Activated CD4-positive, alpha-beta T cell treated with anti-CD3 and anti-CD28 coated beads for 4 hours (primary cell): ENCODE results near the gene FCSK.
A peak's percentile ranks its signal among the peaks of the same experiment; 100 is the strongest.
"Not testable (repeated sequence)": the region's sequence is repeated elsewhere in the genome, so short reads cannot be mapped to it uniquely, and the experiment has no call there.

Experiments used
- DNase-seq, 2 donors: peaks; one replicate each; pipeline ENCODE4 v3.0.0-alpha.2; 2020

FCSK gene

GRCh38 chr16:70432723-70433457 is 21.5 kb upstream of the FCSK start:
- no peak for DNase-seq

GRCh38 chr16:70433458-70434103 is 20.8 kb upstream of the FCSK start:
- no peak for DNase-seq

GRCh38 chr16:70434484-70435260 is 19.7 kb upstream of the FCSK start:
- DNase-seq: no peak

- DNase-seq: no peak
Measured at GRCh38 chr16:70437017-70437581, 17.3 kb upstream of the FCSK start.

GRCh38 chr16:70437582-70438557 is 16.5 kb upstream of the FCSK start:
- no peak for DNase-seq

- DNase-seq: no peak
Measured at GRCh38 chr16:70438585-70438968, 15.8 kb upstream of the FCSK start.

DNA sequence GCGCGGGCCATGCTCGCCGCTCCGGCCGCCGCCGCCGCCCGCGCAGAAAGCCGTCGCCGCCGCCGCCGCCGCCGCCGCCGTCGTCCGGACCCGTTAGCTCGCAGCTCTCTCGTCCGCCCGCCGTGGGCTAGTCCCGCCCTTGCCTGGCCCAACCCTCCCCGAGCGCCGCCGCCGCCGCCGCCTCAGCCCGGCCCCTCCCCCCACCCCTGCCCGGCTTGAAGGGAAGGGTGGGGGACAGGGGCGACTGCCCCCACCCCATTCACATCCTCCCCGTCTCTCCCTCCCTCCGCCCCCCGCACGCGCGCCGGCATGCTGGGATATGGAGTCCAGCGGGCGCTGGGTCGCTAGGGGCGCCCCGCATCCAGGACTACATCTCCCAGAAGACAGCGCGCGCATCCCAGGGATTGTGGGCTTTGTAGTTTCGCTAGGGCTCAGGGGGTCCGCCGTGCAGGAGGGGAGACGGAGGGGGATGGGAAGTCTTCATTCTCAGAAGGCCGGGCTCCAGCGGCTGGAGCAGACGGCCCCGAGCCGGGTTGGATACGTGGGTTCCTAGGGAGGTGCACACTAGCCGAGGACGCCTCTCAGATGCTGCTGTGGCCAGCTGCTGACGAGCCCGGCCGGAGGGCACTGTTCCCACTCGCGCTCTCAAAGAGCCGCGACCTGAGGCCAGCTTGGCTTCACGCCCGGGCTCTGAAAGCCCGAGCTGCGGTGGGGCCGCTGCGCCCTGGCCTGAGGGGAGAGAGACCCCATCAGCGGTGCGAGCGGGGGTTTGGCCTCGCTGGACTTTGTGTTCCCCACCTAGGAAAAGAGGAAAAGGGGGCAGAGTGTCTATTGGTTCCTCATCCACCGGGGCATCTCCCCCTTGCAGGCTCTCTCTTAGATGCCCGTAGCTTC is 15.2 kb upstream of the FCSK start, which contains the start of gene ST3GAL2:
Gene ST3GAL2 (minus strand): TSS at position 132 of the 894 bp plus-strand sequence. CDS start 40,570 bp downstream, outside the sequence.
- peak; percentile 91 to 93 for DNase-seq

GRCh38 chr16:70440009-70440692 is 14.2 kb upstream of the FCSK start:
- no peak for DNase-seq

DNA sequence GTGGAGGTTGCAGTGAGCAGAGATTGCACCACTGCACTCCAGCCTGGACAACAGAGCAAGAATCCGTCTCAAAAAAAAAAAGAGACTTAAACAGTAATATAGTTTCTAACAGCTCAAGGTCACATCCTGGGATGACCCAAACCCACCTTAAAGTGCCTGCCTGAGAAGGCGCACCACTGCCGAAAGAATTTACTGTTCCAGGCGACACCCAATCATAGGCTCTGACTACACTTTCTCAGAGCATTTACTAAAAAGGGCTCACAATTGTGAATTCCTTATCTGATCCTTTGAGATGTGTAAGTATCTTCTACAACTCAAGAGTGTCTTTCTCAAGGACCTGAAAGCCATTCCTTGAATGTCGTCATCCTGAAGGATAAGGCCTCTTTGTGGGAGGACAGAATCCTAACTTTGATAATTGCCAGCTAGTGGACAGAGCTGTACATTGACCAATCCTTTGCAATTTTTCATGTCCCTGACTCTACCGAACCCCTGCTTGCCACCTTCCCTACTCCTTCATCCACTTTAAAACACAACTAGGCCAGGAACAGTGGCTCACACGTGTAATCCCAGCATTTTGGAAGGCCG is 12.9 kb upstream of the FCSK start:
- no peak for DNase-seq

GRCh38 chr16:70442344-70442743 is 12.1 kb upstream of the FCSK start:
- no peak for DNase-seq

GRCh38 chr16:70444249-70445063 is 9.9 kb upstream of the FCSK start:
- DNase-seq: no peak

DNA sequence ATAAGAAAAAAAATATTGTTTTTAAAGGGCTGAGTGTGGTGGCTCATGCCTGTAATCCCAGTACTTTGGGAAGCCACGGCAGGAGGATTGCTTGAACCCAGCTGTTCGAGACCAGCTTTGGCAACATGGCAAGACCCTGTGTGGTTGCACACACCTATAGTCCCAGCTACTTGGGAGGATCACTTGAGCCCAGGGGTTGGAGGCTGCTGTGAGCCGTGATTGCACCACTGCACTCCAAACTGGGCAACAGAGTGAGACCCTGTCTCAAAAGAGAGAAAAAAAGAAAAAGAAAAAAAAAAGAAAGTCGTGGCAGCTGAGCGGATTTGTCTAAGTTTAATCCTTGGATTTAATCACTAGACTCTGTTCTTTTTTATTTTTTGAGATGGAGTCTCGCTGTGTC is 6.3 kb upstream of the FCSK start:
- DNase-seq: no peak

GRCh38 chr16:70450142-70451003 is 4.0 kb upstream of the FCSK start:
- DNase-seq: not testable (repeated sequence)

DNA sequence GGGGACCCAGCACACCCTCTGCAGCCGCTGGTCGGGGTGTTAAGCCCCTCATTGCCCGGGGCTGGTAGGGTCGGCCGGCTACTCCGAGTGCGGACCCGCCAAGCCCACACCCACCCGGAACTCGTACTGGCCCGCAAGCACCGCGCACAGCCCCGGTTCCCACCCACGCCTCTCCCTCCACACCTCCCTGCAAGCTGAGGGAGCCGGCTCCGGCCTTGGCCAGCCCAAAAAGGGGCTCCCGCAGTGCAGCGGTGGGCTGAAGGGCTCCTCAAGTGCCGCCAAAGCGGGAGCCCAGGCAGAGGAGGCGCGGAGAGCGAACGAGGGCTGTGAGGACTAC is 3.4 kb upstream of the FCSK start:
- DNase-seq: not testable (repeated sequence)

- DNase-seq: no peak
Measured at GRCh38 chr16:70453117-70453891, 1.1 kb upstream of the FCSK start.

DNA sequence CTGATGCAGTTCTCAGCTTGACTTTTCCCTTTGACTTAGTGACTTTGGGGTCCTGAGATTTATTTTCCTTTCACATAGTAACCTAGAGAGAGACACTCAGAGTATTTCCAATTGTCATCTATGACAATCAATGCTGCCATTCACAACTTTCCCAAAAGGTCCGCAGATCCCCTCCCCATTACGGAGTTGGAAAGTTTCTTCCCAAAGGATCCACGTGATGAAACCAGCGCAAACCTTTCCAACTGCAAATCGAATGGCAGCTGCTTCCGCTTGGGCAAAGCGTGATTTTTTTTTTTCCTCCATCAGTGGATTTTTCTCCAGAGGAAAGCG is 538 bp upstream of the FCSK start:
- no peak for DNase-seq

DNA sequence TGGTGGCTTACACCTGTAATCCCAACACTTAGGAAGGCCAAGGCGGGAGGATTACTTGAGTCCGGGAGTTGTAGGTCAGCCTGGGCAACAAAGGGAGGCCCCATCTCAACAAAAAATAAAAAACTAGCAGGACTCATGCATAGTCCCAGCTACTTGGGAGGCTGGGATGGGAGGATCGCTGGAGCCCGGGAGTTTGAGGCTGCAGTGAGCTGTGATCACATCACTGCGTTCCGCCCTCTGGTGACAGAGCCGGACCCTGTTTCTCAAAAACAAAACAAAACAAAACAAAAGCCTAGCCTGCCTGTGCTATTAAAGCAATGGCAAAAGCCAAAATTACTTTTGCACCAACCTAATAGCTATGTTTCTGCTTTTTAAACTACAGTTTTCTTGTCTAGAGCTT is 1.5 kb downstream of the FCSK start:
- DNase-seq: no peak
